HepG2 (cell line): ENCODE measurements around the gene ZNF627. TPM values are rescaled to one million over a fixed set of nuclear protein-coding genes. Genes with fewer than 3 reads are reported as not detected.

Source experiments
- ARNTL ChIP-seq: sonication (generic); formaldehyde crosslinking; IDR thresholded peaks from 2 replicates; pipeline ENCODE4 v1.4.0; 2020; ENCODE audit warnings: mild to moderate bottlenecking, missing genetic modification reagents
- ATAD3A ChIP-seq: sonication (generic); formaldehyde crosslinking; IDR thresholded peaks from 2 replicates; pipeline ENCODE4 v1.4.0; 2020; ENCODE audit warnings: missing genetic modification reagents
- GATAD1 ChIP-seq: IDR thresholded peaks from 2 replicates; pipeline ENCODE4 v1.6.1; 2016; ENCODE audit warnings: missing genetic modification reagents, missing compliant biosample characterization
- IRF2 ChIP-seq: IDR thresholded peaks from 2 replicates; pipeline ENCODE4 v1.6.1; 2018; ENCODE audit warnings: missing genetic modification reagents, missing compliant biosample characterization
- MED1 ChIP-seq: sonication (generic); formaldehyde crosslinking; IDR thresholded peaks from 2 replicates; pipeline ENCODE4 v1.4.0; 2020; ENCODE audit warnings: missing genetic modification reagents
- MXD3 ChIP-seq: IDR thresholded peaks from 2 replicates; pipeline ENCODE4 v1.6.1; 2016; ENCODE audit warnings: mild to moderate bottlenecking, missing biosample characterization, missing genetic modification reagents
- NR2F2 ChIP-seq: IDR thresholded peaks from 2 replicates; pipeline ENCODE4 v1.6.1; 2012; ENCODE audit warnings: low read depth, inconsistent platforms, borderline replicate concordance
- TEAD3 ChIP-seq: optimal IDR thresholded peaks from 2 replicates; pipeline ENCODE3; 2016; ENCODE audit warnings: borderline replicate concordance
- ZC3H4 ChIP-seq: sonication (generic); formaldehyde crosslinking; IDR thresholded peaks from 2 replicates; pipeline ENCODE4 v1.4.0; 2020; ENCODE audit warnings: missing genetic modification reagents, borderline replicate concordance
- ZNF121 ChIP-seq: sonication (generic); formaldehyde crosslinking; IDR thresholded peaks from 2 replicates; pipeline ENCODE4 v1.5.0; 2020; ENCODE audit warnings: mild to moderate bottlenecking, missing genetic modification reagents
- ZNF280B ChIP-seq: sonication (generic); formaldehyde crosslinking; IDR thresholded peaks from 2 replicates; pipeline ENCODE4 v1.5.0; 2020; ENCODE audit warnings: missing genetic modification reagents, mild to moderate bottlenecking, borderline replicate concordance
- ZNF407 ChIP-seq: sonication (generic); formaldehyde crosslinking; IDR thresholded peaks from one replicate; pipeline ENCODE4 v1.5.1; 2020; ENCODE audit warnings: mild to moderate bottlenecking, missing genetic modification reagents; ENCODE audit errors: not compliant biosample characterization
- ZNF713 ChIP-seq: sonication (generic); formaldehyde crosslinking; IDR thresholded peaks from 2 replicates; pipeline ENCODE4 v1.4.0; 2020; ENCODE audit warnings: mild to moderate bottlenecking, missing genetic modification reagents
- polyA plus RNA-seq, 8 experiments: library from polyadenylated mRNA; depleted of rRNA in 3 of 8; stranded (reverse) in 7 of 8; unstranded in 1 of 8; fragments of >200 nt; fragmentation: Illumina TruSeq in 4 of 8; extraction: Trizol in 4 of 8; gene quantifications; 2 replicates each; pipeline versions ENCODE4 v1.2.1 to v1.2.3, GENCODE V29; 2011 to 2016; ENCODE audit warnings: low read depth in 4 of 8, missing spikeins in 1 of 8, mixed read lengths in 1 of 8; ENCODE audit not compliant: insufficient read depth in 1 of 8
- total RNA-seq, 5 experiments: library from RNA; depleted of rRNA; stranded (reverse); fragments of >200 nt; fragmentation: Illumina TruSeq; extraction: Trizol; gene quantifications; 2 replicates each; pipeline ENCODE4 v1.2.3, GENCODE V29; 2016; ENCODE audit warnings: low read depth in 1 of 5
- TF ChIP-seq, protein P1 (sequence below): sonication (generic); formaldehyde crosslinking; IDR thresholded peaks from 2 replicates; pipeline ENCODE4 v1.5.0; 2020; ENCODE audit warnings: mild to moderate bottlenecking, missing genetic modification reagents

The ZNF627 gene
- total and polyA plus RNA-seq, 2 of the 13 experiments (the other 11 are each of a cell fraction or from before 2014, with no cell fraction given) = 4.2 to 12.7 TPM

- TF ChIP-seq NR2F2 (no peak), ATAD3A (CRISPR knock-in tag) (no peak), IRF2 (CRISPR knock-in tag) (no peak; the same call in 1 of the 2 replicates), GATAD1 (CRISPR knock-in tag) (peak; percentile 91), ZC3H4 (CRISPR knock-in tag) (no peak), ARNTL (no peak), MED1 (CRISPR knock-in tag) (no peak; the same call in 1 of the 2 replicates), TEAD3 (CRISPR knock-in tag) (peak; percentile 81), MXD3 (no peak), ZNF280B (CRISPR knock-in tag) (0 out of 2 replicates have a peak, but pooled peaks have one; percentile 26), ZNF407 (CRISPR knock-in tag) (peak; percentile 25), ZNF713 (0 out of 2 replicates have a peak, but pooled peaks have one; percentile 39), ZNF121 (CRISPR knock-in tag) (no peak)
- TF ChIP-seq, protein P1, sequence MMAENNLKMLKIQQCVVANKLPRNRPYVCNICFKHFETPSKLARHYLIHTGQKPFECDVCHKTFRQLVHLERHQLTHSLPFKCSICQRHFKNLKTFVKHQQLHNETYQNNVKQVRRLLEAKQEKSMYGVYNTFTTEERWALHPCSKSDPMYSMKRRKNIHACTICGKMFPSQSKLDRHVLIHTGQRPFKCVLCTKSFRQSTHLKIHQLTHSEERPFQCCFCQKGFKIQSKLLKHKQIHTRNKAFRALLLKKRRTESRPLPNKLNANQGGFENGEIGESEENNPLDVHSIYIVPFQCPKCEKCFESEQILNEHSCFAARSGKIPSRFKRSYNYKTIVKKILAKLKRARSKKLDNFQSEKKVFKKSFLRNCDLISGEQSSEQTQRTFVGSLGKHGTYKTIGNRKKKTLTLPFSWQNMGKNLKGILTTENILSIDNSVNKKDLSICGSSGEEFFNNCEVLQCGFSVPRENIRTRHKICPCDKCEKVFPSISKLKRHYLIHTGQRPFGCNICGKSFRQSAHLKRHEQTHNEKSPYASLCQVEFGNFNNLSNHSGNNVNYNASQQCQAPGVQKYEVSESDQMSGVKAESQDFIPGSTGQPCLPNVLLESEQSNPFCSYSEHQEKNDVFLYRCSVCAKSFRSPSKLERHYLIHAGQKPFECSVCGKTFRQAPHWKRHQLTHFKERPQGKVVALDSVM = no peak
Observed at GRCh38 chr19:11558881-11559828, 38.1 kb upstream of the ZNF627 start, which contains the start of gene ELOF1 (continued).
